Vein endothelial cell (primary cell): ENCODE measurements around the gene ZNF345. TPM values are rescaled to one million over a fixed set of nuclear protein-coding genes. Genes with fewer than 3 reads are reported as not detected.

ENCODE experiments used
- small RNA-seq: library from RNA; depleted of rRNA; stranded (forward); fragments of <200 nt; gene quantifications from one replicate; pipeline ENCODE3, GENCODE V24; 2012
- total RNA-seq: library from RNA; depleted of rRNA; stranded (reverse); fragments of >200 nt; gene quantifications from 2 replicates; pipeline ENCODE4 v1.2.3, GENCODE V29; 2012

ZNF345 gene
- total RNA-seq: 3.3 and 3.8 TPM in 2 replicates

DNA sequence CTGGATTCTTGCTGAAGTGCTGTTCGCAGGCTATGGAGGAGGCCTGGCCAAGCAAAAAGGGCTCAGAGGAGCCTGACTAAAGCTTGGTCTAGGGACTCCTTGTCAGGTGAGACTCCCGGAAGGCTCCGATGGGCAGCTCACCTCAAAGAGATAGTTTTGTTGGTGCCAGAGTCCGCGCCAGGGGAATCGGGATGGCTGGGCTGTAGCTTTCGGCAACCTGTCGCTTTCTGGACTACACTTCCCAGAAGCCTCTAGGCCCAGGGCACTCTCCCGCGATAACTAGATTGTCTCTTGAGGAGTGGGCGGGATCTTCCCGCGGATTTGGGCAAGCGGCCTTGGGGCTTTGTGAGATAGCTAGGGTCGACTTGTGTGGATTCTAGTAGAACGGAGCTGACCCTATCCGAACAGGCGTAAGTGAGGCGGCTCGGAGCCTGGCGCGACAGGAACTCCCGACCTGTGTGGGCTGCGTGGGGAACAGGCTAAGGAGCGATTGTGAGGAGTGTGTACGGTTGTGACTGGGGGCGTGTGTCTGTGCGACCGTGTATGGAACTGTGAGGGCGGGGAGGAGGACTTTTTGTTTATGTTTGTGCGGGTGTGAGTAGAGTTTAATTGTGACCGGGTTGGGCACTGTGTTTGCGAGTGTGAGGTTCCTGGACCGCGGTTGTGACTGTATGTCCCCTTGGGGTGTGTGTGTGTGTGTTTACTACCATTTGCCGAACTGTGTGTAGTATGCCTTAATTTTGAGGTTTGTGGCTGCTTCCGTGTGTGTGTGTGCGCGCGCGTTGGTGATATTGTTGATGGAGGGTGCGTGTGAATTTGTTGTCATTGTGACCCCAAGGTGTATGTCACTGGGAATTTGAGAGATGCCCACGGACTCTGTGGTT is at the start of gene ZNF345:
Gene ZNF345 (plus strand): TSS at position 318 of the 884 bp plus-strand sequence. CDS start 25,955 bp downstream, outside the sequence.

DNA sequence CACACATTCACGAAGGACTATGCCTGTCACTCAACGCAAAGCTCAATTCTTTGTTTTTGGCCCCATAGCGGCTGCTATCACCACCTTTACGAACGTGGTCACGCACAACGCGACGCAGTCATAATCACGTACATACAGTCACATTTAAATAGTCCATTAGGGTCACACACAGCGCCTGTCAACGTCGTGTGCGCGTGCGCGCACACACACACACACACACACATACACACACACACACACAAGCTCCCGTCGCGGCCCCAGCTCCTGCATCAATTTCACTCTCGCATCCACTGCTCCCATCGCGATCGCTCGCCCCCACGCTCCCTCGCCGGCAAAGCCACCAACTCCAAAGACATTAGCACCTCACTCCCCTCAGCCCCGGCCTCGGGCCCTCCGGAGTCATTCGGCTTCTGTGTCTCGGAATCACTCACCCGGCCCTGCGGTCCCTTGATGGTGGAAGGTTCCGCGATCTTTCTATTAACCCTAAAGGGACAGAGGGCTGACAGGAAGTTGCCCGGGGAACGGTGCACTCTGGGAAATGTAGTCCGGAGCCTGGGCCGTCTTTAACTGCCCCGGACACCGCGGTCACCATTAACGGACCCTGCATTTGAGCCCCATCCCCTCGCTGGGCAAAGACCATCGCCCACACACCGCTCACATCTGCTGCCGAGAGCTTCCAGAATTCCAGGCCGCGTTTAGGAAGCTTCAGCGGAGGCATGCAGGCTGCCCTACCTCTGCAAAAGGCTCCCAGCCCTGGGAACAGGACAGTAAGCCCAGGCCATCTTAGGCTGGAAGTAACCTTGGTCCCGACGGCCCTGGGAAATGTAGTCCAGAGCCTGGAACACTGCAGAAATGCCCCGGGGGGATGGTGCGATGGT is 12.5 kb upstream of the ZNF345 start, which contains the start of gene ZNF790:
Gene ZNF790 (minus strand): TSS at position 482 of the 878 bp plus-strand sequence. CDS start 12,768 bp downstream, outside the sequence.

DNA sequence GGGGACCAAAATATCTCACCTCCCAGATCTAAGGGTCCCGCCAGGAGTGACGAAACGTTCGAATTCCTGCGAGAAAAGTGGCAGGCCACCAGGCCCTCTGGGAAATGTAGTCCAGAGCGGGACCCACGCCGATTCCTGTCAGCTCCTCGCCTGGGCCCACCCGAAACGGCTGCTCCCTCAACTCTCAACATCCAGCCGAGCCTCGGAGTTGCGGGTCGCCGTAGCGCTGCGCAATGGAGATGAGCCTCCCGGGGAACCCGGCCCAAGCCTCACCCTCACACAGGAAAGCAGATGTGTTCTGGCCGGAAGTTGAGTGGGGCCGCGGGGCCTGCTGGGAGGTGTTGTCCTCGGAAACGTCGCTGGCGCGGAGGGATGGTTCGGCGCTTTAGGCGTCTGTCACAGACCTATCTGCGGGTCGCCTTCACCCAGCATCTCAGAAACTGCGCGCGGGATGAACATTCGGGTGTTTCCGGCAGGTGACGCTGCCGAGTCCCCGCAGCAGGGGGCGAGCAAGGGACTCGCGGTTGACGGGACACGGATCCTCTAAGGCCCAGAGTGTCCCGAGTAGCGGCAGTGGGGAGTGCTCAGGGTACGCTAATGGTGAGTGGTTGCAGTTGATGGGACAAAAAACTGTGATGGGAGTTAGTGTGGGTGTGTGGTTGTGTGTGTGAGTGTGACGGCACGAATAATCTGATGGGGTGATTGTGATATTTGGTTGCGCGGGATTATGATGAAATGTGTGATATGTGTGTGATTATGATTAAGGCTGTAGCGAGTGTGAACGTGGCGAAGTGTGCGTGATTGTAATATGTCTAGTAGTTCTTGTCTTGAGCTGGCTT is 65.5 kb downstream of the ZNF345 start, which contains the start of the genes ZNF568 and ZNF829:
Gene ZNF568 (plus strand): TSS at position 341 of the 839 bp plus-strand sequence. CDS start 6,439 bp downstream, outside the sequence.
Gene ZNF829 (minus strand): TSS at position 300 of the 839 bp plus-strand sequence. CDS start 1,124 bp downstream, outside the sequence.

Small RNA genes within 50 kb of the gene (small RNA-seq; reads per million reads assigned to genes)
- gene RF00019: not detected

Other genes starting within 250 kb of the ZNF345 start
- 7.3 and 7.5 TPM in 2 replicates for gene ZNF382, start 245.6 kb upstream of the ZNF345 start, total RNA-seq
- 4.6 and 7.2 TPM in 2 replicates for gene ZNF461, start 184.0 kb upstream of the ZNF345 start, total RNA-seq
- gene ZNF567, start 163.3 kb upstream of the ZNF345 start, total RNA-seq: 5.6 and 7.6 TPM in 2 replicates
- gene ZNF850, start 78.1 kb upstream of the ZNF345 start, total RNA-seq: 4.9 and 6.5 TPM in 2 replicates
- 6.5 and 8.4 TPM in 2 replicates for gene ZNF790, start 12.5 kb upstream of the ZNF345 start, total RNA-seq
- gene ZNF829, start 65.4 kb downstream of the ZNF345 start, total RNA-seq: 1.3 and 2.3 TPM in 2 replicates
- gene ZNF568, start 65.5 kb downstream of the ZNF345 start, total RNA-seq: 6.5 and 7.7 TPM in 2 replicates
- 2.9 and 7.0 TPM in 2 replicates for gene ZNF420, start 227.6 kb downstream of the ZNF345 start, total RNA-seq